ENCODE measurements around the gene COL2A1.

DNA sequence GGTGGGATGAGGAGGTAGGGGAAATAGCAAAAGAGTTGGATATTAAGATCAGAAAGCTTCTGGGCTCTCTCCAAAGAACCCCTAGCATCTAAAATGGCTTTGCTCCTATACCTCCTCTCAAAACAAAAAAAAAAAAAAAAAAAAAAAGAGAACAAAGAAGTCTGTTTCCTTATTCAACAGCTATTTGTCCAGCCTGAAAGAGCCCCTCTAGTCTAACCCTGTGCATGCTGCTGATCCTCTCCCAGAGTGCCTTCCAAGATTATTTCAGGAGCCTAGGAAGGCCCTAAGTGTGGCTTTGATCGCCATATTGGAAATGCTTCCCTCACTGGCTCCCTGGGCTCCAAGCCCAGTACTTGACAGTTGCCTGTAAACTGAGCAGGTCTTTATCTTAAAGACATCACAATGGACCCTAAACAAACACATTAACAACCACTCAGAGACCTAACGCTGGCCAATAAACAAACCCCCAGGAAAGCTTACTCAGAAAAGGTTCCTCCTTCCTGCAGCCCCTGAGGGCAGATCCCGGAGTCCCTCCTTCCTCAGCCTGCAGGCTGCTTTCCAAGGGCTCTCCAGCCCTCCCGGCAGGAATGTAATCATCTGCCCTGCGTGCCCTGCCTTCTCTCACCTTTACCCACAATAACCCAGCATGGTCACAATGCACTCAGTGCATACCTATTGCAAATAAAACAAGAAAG, 17.4 kb upstream of the COL2A1 start:
- no peak for TF ChIP-seq EZH2phosphoT487 (IDR thresholded peaks at IDR 0.05; ENCODE audit: insufficient read depth, low read depth)
- no peak for TF ChIP-seq EZH2 (IDR thresholded peaks at IDR 0.05; ENCODE audit: insufficient read depth, poor library complexity, severe bottlenecking)
